HepG2 (cell line): ENCODE data around the gene OSBPL5. TPM values are rescaled to one million over a fixed set of nuclear protein-coding genes. Genes with fewer than 3 reads are reported as not detected.
"Not testable (repeated sequence)": the region's sequence is repeated elsewhere in the genome, so short reads cannot be mapped to it uniquely, and the experiment has no call there.

Experiments used
- ATAC-seq: fragments of 200-7000 bp; cut with Tn5 transposase; 3 replicates; pipeline ENCODE4 v1.9.1; 2020; ENCODE audit warnings: mild to moderate bottlenecking, moderate library complexity
- BruUV-seq: library from RNA; stranded (reverse); fragments of 400-500 nt; replicated peaks from 2 replicates; lab custom pipeline; 2021; lab: Mats Ljungman, UMichigan
- CTCF ChIA-PET: fragments of 300-600 bp; formaldehyde crosslinking; extraction: SDS; loops from one replicate; lab custom pipeline; 2021; ENCODE audit warnings: low total read pairs, inconsistent platforms, low intra/inter-chr PET ratio; lab: Yijun Ruan, JAX
- POLR2A ChIA-PET: fragments of 350-600 bp; sonication (Branson Sonifier 250); formaldehyde crosslinking; loops from one replicate; lab custom pipeline; 2020; ENCODE audit warnings: antibody characterized with exemption, inconsistent platforms; lab: Yijun Ruan, JAX
- DNase-seq: peaks from one replicate; pipeline ENCODE4 v3.0.0-alpha.2; 2015; ENCODE audit warnings: low spot score
- FAIRE-seq: peaks from 3 replicates; lab custom pipeline; 2011; peaks lifted over from hg19 to GRCh38; lab: Jason Lieb, UNC
- H2AFZ ChIP-seq: one replicate; pipeline ENCODE4 v1.6.1; 2011; ENCODE audit warnings: low read length, inconsistent platforms
- H3K27ac ChIP-seq: fragments of 300-600 bp; 3 replicates; pipeline ENCODE4 v1.8.0; 2011; ENCODE audit warnings: mixed run types, mild to moderate bottlenecking, mixed read lengths, low read length, inconsistent platforms; ENCODE audit not compliant: insufficient read depth; ENCODE audit errors: extremely low read length
- H3K27me3 ChIP-seq, 2 experiments: fragments of 200-600 bp in 1 of 2; 2 replicates in 1 of 2; 3 replicates in 1 of 2; pipeline versions ENCODE4 v1.6.0 to v1.8.0; 2011; ENCODE audit warnings: low read length in 2 of 2, mild to moderate bottlenecking in 2 of 2, moderate library complexity in 2 of 2, inconsistent platforms in 1 of 2; ENCODE audit not compliant: insufficient read depth in 2 of 2, control insufficient read depth in 1 of 2
- H3K36me3 ChIP-seq, 2 experiments: fragments of 200-600 bp in 1 of 2; replicated peaks in 1 of 2; 2 replicates in 1 of 2; 3 replicates in 1 of 2; pipeline versions ENCODE4 v1.5.1 to v1.8.0; 2011; ENCODE audit warnings: low read length in 2 of 2, inconsistent platforms in 1 of 2; ENCODE audit not compliant: insufficient read depth in 2 of 2, control insufficient read depth in 1 of 2
- H3K4me1 ChIP-seq: 2 replicates; pipeline ENCODE4 v1.5.1; 2012; ENCODE audit warnings: low read length, inconsistent platforms; ENCODE audit not compliant: insufficient read depth
- H3K4me2 ChIP-seq: 2 replicates; pipeline ENCODE4 v1.6.0; 2011; ENCODE audit warnings: low read depth, low read length, inconsistent platforms
- H3K4me3 ChIP-seq, 3 experiments: fragments of 200-600 bp in 1 of 3; sonication (generic), shearing (Covaris generic) in 1 of 3; replicated peaks in 1 of 3; 2 replicates each; pipeline ENCODE4 v1.5.1; 2011 to 2016; ENCODE audit warnings: low read length in 3 of 3, inconsistent platforms in 2 of 3, low read depth in 2 of 3, mild to moderate bottlenecking in 2 of 3, control low read depth in 1 of 3, mixed read lengths in 1 of 3; ENCODE audit not compliant: insufficient read depth in 1 of 3
- H3K79me2 ChIP-seq: one replicate; pipeline ENCODE4 v1.6.1; 2011; ENCODE audit warnings: low read length, inconsistent platforms; ENCODE audit not compliant: insufficient read depth
- H3K9ac ChIP-seq: 2 replicates; pipeline ENCODE4 v1.6.0; 2011; ENCODE audit warnings: mild to moderate bottlenecking, low read depth, low read length, inconsistent platforms; ENCODE audit not compliant: insufficient read depth
- H3K9me3 ChIP-seq: 2 replicates; pipeline ENCODE4 v1.5.1; 2012; ENCODE audit warnings: mild to moderate bottlenecking, low read length
- H4K20me1 ChIP-seq: 2 replicates; pipeline ENCODE4 v1.6.0; 2011; ENCODE audit warnings: inconsistent platforms, mild to moderate bottlenecking, low read length, moderate library complexity; ENCODE audit not compliant: insufficient read depth
- HNF4A ChIP-seq: sonication (generic); formaldehyde crosslinking; IDR thresholded peaks from 2 replicates; pipeline ENCODE4 v1.4.0; 2020; ENCODE audit warnings: missing genetic modification reagents
- HNRNPL ChIP-seq: fragments of 200-400 bp; formaldehyde crosslinking; IDR thresholded peaks from 2 replicates; pipeline ENCODE4 v1.6.1; 2017; ENCODE audit warnings: mild to moderate bottlenecking, low read depth, low read length
- KDM5A ChIP-seq: fragments of 200-600 bp; sonication (generic); IDR thresholded peaks from 2 replicates; pipeline ENCODE4 v1.7.0; 2018; ENCODE audit warnings: antibody characterized with exemption, mild to moderate bottlenecking, low read length, borderline replicate concordance
- ZBTB10 ChIP-seq: sonication (generic); formaldehyde crosslinking; IDR thresholded peaks from 2 replicates; pipeline ENCODE4 v1.4.0; 2020; ENCODE audit warnings: missing genetic modification reagents, borderline replicate concordance
- ZNF446 ChIP-seq: sonication (generic); formaldehyde crosslinking; IDR thresholded peaks from 2 replicates; pipeline ENCODE4 v1.5.0; 2020; ENCODE audit warnings: mild to moderate bottlenecking, missing genetic modification reagents
- ZNF451 ChIP-seq: sonication (generic); formaldehyde crosslinking; IDR thresholded peaks from 2 replicates; pipeline ENCODE4 v1.5.0; 2020; ENCODE audit warnings: mild to moderate bottlenecking, missing genetic modification reagents
- WGBS: methylation state at CpG from one replicate; pipeline ENCODE4 v1.1.6; 2017; ENCODE audit warnings: low lambda C conversion rate; 5-methylcytosine and 5-hydroxymethylcytosine counted together
- in situ Hi-C: cut with HindIII; loops from 2 replicates; pipeline ENCODE4 v1.10.0; 2017; ENCODE audit warnings: low pct_unique_long_range_greater_than_20kb; ENCODE audit not compliant: extremely low pct_ligation_motif_present
- intact Hi-C: fragments of 100-400 bp; cut with micrococcal nuclease; formaldehyde crosslinking; loops from one replicate; pipeline ENCODE4 v1.10.0; 2022; ENCODE audit not compliant: unreplicated experiment
- polyA plus RNA-seq, 8 experiments: library from polyadenylated mRNA; depleted of rRNA in 3 of 8; stranded (reverse) in 7 of 8; unstranded in 1 of 8; fragments of >200 nt; fragmentation: Illumina TruSeq in 4 of 8; extraction: Trizol in 4 of 8; gene quantifications; 2 replicates each; pipeline versions ENCODE4 v1.2.1 to v1.2.3, GENCODE V29; 2011 to 2016; ENCODE audit warnings: low read depth in 4 of 8, missing spikeins in 1 of 8, mixed read lengths in 1 of 8; ENCODE audit not compliant: insufficient read depth in 1 of 8
- total RNA-seq, 5 experiments: library from RNA; depleted of rRNA; stranded (reverse); fragments of >200 nt; fragmentation: Illumina TruSeq; extraction: Trizol; gene quantifications; 2 replicates each; pipeline ENCODE4 v1.2.3, GENCODE V29; 2016; ENCODE audit warnings: low read depth in 1 of 5
- TF ChIP-seq, protein P1 (sequence below): sonication (generic); IDR thresholded peaks from 2 replicates; pipeline ENCODE4 v1.6.1; 2016; ENCODE audit warnings: low read depth, borderline replicate concordance
- TF ChIP-seq, protein P2 (sequence below): sonication (generic); formaldehyde crosslinking; IDR thresholded peaks from 2 replicates; pipeline ENCODE4 v1.5.0; 2020; ENCODE audit warnings: mild to moderate bottlenecking, missing genetic modification reagents
- TF ChIP-seq, protein P3 (sequence below): IDR thresholded peaks from 2 replicates; pipeline ENCODE4 v1.6.1; 2018; ENCODE audit warnings: missing genetic modification reagents

Gene OSBPL5
- total and polyA plus RNA-seq, 2 of the 13 experiments (the other 11 are each of a cell fraction or from before 2014, with no cell fraction given) = not detected

GRCh38 chr11:3063432-3063831 lies 101.7 kb downstream of the OSBPL5 start:
- in situ Hi-C loops, H3K4me2 ChIP-seq, ATAC-seq, H4K20me1 ChIP-seq, BruUV-seq, H3K27ac ChIP-seq, DNase-seq, intact Hi-C loops, H3K79me2 ChIP-seq, POLR2A ChIA-PET, CTCF ChIA-PET, H3K9me3 ChIP-seq, H2AFZ ChIP-seq, FAIRE-seq, H3K27me3 ChIP-seq, H3K9ac ChIP-seq, H3K4me3 ChIP-seq, H3K36me3 ChIP-seq: not testable (repeated sequence)
- WGBS = 8% methylated on average over 4 of the region's 4 CpGs
- TF ChIP-seq, protein P1, sequence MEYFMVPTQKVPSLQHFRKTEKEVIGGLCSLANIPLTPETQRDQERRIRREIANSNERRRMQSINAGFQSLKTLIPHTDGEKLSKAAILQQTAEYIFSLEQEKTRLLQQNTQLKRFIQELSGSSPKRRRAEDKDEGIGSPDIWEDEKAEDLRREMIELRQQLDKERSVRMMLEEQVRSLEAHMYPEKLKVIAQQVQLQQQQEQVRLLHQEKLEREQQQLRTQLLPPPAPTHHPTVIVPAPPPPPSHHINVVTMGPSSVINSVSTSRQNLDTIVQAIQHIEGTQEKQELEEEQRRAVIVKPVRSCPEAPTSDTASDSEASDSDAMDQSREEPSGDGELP = peak; percentile 18; the same call in 1 of the 2 replicates
- TF ChIP-seq HNF4A (CRISPR knock-in tag) = 0 out of 2 replicates have a peak, but pooled peaks have one; percentile 12
- peaks cover 18% of the 10 kb centered on the region for H3K4me1 ChIP-seq

- Histone ChIP-seq H3K36me3 (no peaks in the 10 kb centered on the region), H2AFZ (no peak overlapping the region), H3K27me3 (peaks cover 2 to 4% of the 10 kb centered on the region in 2 experiments; a peak in 3 of 5 replicates), H3K9me3 (no peaks in the 10 kb centered on the region), H3K27ac (no peak overlapping the region), H3K4me2 (no peak overlapping the region), H3K79me2 (peaks cover 14% of the 10 kb centered on the region), H3K4me3 (no peak overlapping the region), H4K20me1 (no peaks in the 10 kb centered on the region; the same call in 1 of the 2 replicates), H3K4me1 (peaks cover 37% of the 10 kb centered on the region), H3K9ac (no peak overlapping the region)
- intact Hi-C loops = no loop called here
- ATAC-seq = no peak
- in situ Hi-C loops = no loop called here
- POLR2A ChIA-PET = no interaction called here
- no peak for FAIRE-seq
- WGBS = 45% methylated on average over 4 of the region's 11 CpGs
- no peak for DNase-seq
- CTCF ChIA-PET = no interaction called here
- BruUV-seq = no TSS peak
- TF ChIP-seq ZBTB10 (no peak), KDM5A (no peak), ZNF451 (CRISPR knock-in tag) (no peak), HNRNPL (no peak), ZNF446 (CRISPR knock-in tag) (no peak)
- TF ChIP-seq, protein P2, sequence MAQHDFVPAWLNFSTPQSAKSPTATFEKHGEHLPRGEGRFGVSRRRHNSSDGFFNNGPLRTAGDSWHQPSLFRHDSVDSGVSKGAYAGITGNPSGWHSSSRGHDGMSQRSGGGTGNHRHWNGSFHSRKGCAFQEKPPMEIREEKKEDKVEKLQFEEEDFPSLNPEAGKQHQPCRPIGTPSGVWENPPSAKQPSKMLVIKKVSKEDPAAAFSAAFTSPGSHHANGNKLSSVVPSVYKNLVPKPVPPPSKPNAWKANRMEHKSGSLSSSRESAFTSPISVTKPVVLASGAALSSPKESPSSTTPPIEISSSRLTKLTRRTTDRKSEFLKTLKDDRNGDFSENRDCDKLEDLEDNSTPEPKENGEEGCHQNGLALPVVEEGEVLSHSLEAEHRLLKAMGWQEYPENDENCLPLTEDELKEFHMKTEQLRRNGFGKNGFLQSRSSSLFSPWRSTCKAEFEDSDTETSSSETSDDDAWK (CRISPR knock-in tag) = no peak
- TF ChIP-seq, protein P3, sequence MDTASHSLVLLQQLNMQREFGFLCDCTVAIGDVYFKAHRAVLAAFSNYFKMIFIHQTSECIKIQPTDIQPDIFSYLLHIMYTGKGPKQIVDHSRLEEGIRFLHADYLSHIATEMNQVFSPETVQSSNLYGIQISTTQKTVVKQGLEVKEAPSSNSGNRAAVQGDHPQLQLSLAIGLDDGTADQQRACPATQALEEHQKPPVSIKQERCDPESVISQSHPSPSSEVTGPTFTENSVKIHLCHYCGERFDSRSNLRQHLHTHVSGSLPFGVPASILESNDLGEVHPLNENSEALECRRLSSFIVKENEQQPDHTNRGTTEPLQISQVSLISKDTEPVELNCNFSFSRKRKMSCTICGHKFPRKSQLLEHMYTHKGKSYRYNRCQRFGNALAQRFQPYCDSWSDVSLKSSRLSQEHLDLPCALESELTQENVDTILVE (CRISPR knock-in tag) = no peak
These were observed 104.6 kb downstream of the OSBPL5 start for GRCh38 chr11:3060436-3061025.
